Smooth muscle cell (in vitro differentiated cells): ENCODE data around the gene CTXND1. TPM values are rescaled to one million over a fixed set of nuclear protein-coding genes. Genes with fewer than 3 reads are reported as not detected.

Experiments used
- DNase-seq: peaks from one replicate; lab custom pipeline; 2025; ENCODE audit not compliant: unreplicated experiment; lab: John Stamatoyannopoulos, UW
- H2AFZ ChIP-seq: fragments of 200-600 bp; sonication (generic); 2 replicates; pipeline ENCODE4 v1.6.0; 2016; ENCODE audit warnings: antibody characterized with exemption, low read depth, mild to moderate bottlenecking
- H3F3A ChIP-seq: fragments of 200-600 bp; sonication (generic); 2 replicates; pipeline ENCODE4 v1.6.0; 2017; ENCODE audit warnings: antibody characterized with exemption, low read depth
- H3K27ac ChIP-seq: fragments of 200-600 bp; sonication (generic); 2 replicates; pipeline ENCODE4 v1.5.1; 2016; ENCODE audit warnings: low read depth, mild to moderate bottlenecking
- H3K27me3 ChIP-seq: fragments of 200-600 bp; sonication (generic); 2 replicates; pipeline ENCODE4 v1.6.1; 2016; ENCODE audit warnings: low read depth, mild to moderate bottlenecking
- H3K36me3 ChIP-seq: fragments of 200-600 bp; sonication (generic); 2 replicates; pipeline ENCODE4 v1.5.1; 2016; ENCODE audit warnings: low read depth
- H3K4me1 ChIP-seq: fragments of 200-600 bp; sonication (generic); 2 replicates; pipeline ENCODE4 v1.5.1; 2016; ENCODE audit warnings: low read depth
- H3K4me2 ChIP-seq: fragments of 200-600 bp; sonication (generic); 2 replicates; pipeline ENCODE4 v1.6.0; 2016; ENCODE audit warnings: mild to moderate bottlenecking
- H3K4me3 ChIP-seq: fragments of 200-600 bp; sonication (generic); 2 replicates; pipeline ENCODE4 v1.5.1; 2016; ENCODE audit warnings: mild to moderate bottlenecking
- H3K79me2 ChIP-seq: fragments of 200-600 bp; sonication (generic); 2 replicates; pipeline ENCODE4 v1.6.0; 2016; ENCODE audit warnings: low read depth, mild to moderate bottlenecking
- H3K9ac ChIP-seq: fragments of 200-600 bp; sonication (generic); 2 replicates; pipeline ENCODE4 v1.6.0; 2016; ENCODE audit warnings: low read depth
- H3K9me3 ChIP-seq: fragments of 200-600 bp; sonication (generic); replicated peaks from 2 replicates; pipeline ENCODE4 v1.5.1; 2016; ENCODE audit warnings: low read depth
- H4K20me1 ChIP-seq: fragments of 200-600 bp; sonication (generic); 2 replicates; pipeline ENCODE4 v1.6.0; 2016; ENCODE audit warnings: low read depth
- CTCF ChIP-seq: fragments of 200-600 bp; sonication (generic); IDR thresholded peaks from 2 replicates; pipeline ENCODE4 v1.5.1; 2017; ENCODE audit warnings: borderline replicate concordance, mild to moderate bottlenecking, antibody characterized with exemption; ENCODE audit not compliant: insufficient read depth, poor library complexity, severe bottlenecking
- WGBS: methylation state at CpG from one replicate; pipeline ENCODE4 v1.1.7; 2016; ENCODE audit warnings: low lambda C conversion rate; 5-methylcytosine and 5-hydroxymethylcytosine counted together
- polyA plus RNA-seq: library from polyadenylated mRNA; unstranded; fragments of >200 nt; fragmentation: Nextera tagmentation; extraction: Ambion mirVana; gene quantifications from 2 replicates; pipeline ENCODE4 v1.2.1, GENCODE V29; 2016
- total RNA-seq: library from RNA; depleted of rRNA; stranded (reverse); fragments of >200 nt; gene quantifications from 2 replicates; pipeline ENCODE4 v1.2.3, GENCODE V29; 2014

The CTXND1 gene
- total and polyA plus RNA-seq, 2 experiments from 2014 or later = 0.06 TPM; not detected in 1

- Histone ChIP-seq H3K4me3 (no peak overlapping the region), H3K4me2 (no peak overlapping the region), H3K27ac (no peak overlapping the region), H4K20me1 (no peaks in the 10 kb centered on the region), H3F3A (no peaks in the 10 kb centered on the region), H3K9me3 (no peaks in the 10 kb centered on the region), H3K79me2 (no peaks in the 10 kb centered on the region), H3K9ac (no peak overlapping the region), H3K27me3 (peaks cover 10% of the 10 kb centered on the region), H2AFZ (no peak overlapping the region), H3K36me3 (no peaks in the 10 kb centered on the region), H3K4me1 (no peaks in the 10 kb centered on the region)
- TF ChIP-seq CTCF = no peak
- 89% methylated on average over 5 of the region's 5 CpGs for WGBS
- no peak for DNase-seq
These were observed 10.5 kb downstream of the CTXND1 start for GRCh38 chr15:80241508-80241907.

- no peak for DNase-seq
- H4K20me1 ChIP-seq = no peaks in the 10 kb centered on the region
- H3F3A ChIP-seq = no peaks in the 10 kb centered on the region
- H3K27me3 ChIP-seq = no peaks in the 10 kb centered on the region
- H3K9me3 ChIP-seq = no peaks in the 10 kb centered on the region
- no peaks in the 10 kb centered on the region for H3K36me3 ChIP-seq
- no peak overlapping the region for H3K4me3 ChIP-seq
- H3K27ac ChIP-seq = no peak overlapping the region
- TF ChIP-seq CTCF = no peak
- H3K79me2 ChIP-seq = no peaks in the 10 kb centered on the region
- H2AFZ ChIP-seq = no peak overlapping the region
- H3K4me2 ChIP-seq = no peak overlapping the region
- WGBS = 80% methylated on average over 4 of the region's 4 CpGs
- no peaks in the 10 kb centered on the region for H3K4me1 ChIP-seq
- H3K9ac ChIP-seq = no peak overlapping the region
These were observed 11.7 kb downstream of the CTXND1 start for GRCh38 chr15:80240276-80240675.

- no peaks in the 10 kb centered on the region for H4K20me1 ChIP-seq
- H3K27me3 ChIP-seq = peaks cover 4% of the 10 kb centered on the region
- H3K4me3 ChIP-seq = no peak overlapping the region
- no peaks in the 10 kb centered on the region for H3K9me3 ChIP-seq
- H3K79me2 ChIP-seq = no peaks in the 10 kb centered on the region
- H3K27ac ChIP-seq = no peak overlapping the region
- peak; percentile 44 for TF ChIP-seq CTCF
- no peak overlapping the region for H3K9ac ChIP-seq
- no peaks in the 10 kb centered on the region for H3F3A ChIP-seq
- WGBS = 54% methylated on average over 4 of the region's 4 CpGs
- no peak overlapping the region for H3K4me2 ChIP-seq
- DNase-seq = no peak
- no peak overlapping the region for H2AFZ ChIP-seq
- peaks cover 3% of the 10 kb centered on the region for H3K4me1 ChIP-seq
- H3K36me3 ChIP-seq = no peaks in the 10 kb centered on the region
These were observed 17.1 kb downstream of the CTXND1 start for GRCh38 chr15:80234883-80235282.

- no peaks in the 10 kb centered on the region for H4K20me1 ChIP-seq
- TF ChIP-seq CTCF = no peak
- WGBS = 86% methylated on average over 9 of the region's 9 CpGs
- peaks cover 4% of the 10 kb centered on the region for H3K27me3 ChIP-seq
- H3K79me2 ChIP-seq = no peaks in the 10 kb centered on the region
- H3F3A ChIP-seq = no peaks in the 10 kb centered on the region
- H2AFZ ChIP-seq = no peak overlapping the region
- no peaks in the 10 kb centered on the region for H3K9me3 ChIP-seq
- H3K27ac ChIP-seq = no peak overlapping the region
- H3K4me1 ChIP-seq = peaks cover 3% of the 10 kb centered on the region
- no peaks in the 10 kb centered on the region for H3K36me3 ChIP-seq
- DNase-seq = no peak
- no peak overlapping the region for H3K9ac ChIP-seq
- H3K4me2 ChIP-seq = no peak overlapping the region
- no peak overlapping the region for H3K4me3 ChIP-seq
These were observed 18.4 kb downstream of the CTXND1 start for GRCh38 chr15:80233581-80233980.
